Liver (tissue), 9 donors: ENCODE results near the gene ONECUT1. TPM values are rescaled to one million over a fixed set of nuclear protein-coding genes. Genes with fewer than 3 reads are reported as not detected.
"Not testable (repeated sequence)": the region's sequence is repeated elsewhere in the genome, so short reads cannot be mapped to it uniquely, and the experiment has no call there.

ENCODE experiments used
- DNase-seq: peaks from one replicate; pipeline ENCODE4 v3.0.0-alpha.2; 2017; ENCODE audit warnings: low spot score
- H3K27ac ChIP-seq, 2 donors: one replicate each; pipeline ENCODE4 v1.7.0; 2013; ENCODE audit warnings: inconsistent platforms in 2 of 2, low read length in 2 of 2, control low read depth in 1 of 2, low read depth in 1 of 2, mild to moderate bottlenecking in 1 of 2
- H3K27me3 ChIP-seq, 4 donors: one replicate each; pipeline versions ENCODE4 v1.6.1 to v1.7.0; 2013; ENCODE audit warnings: low read length in 3 of 4, inconsistent platforms in 1 of 4, mild to moderate bottlenecking in 1 of 4, moderate library complexity in 1 of 4; ENCODE audit not compliant: control insufficient read depth in 4 of 4, insufficient read depth in 4 of 4
- H3K36me3 ChIP-seq, 4 donors: one replicate each; pipeline versions ENCODE4 v1.6.1 to v1.7.0; 2013; ENCODE audit warnings: low read length in 3 of 4, mild to moderate bottlenecking in 3 of 4, low read depth in 1 of 4, moderate library complexity in 1 of 4; ENCODE audit not compliant: control insufficient read depth in 4 of 4, insufficient read depth in 3 of 4
- H3K4me1 ChIP-seq, 4 donors: one replicate each; pipeline versions ENCODE4 v1.6.1 to v1.7.0; 2013; ENCODE audit warnings: low read length in 3 of 4, mild to moderate bottlenecking in 3 of 4, moderate library complexity in 1 of 4; ENCODE audit not compliant: control insufficient read depth in 4 of 4, insufficient read depth in 4 of 4
- H3K4me3 ChIP-seq, 3 donors: one replicate each; pipeline versions ENCODE4 v1.6.1 to v1.7.0; 2013; ENCODE audit warnings: low read length in 3 of 3, control low read depth in 1 of 3, low read depth in 1 of 3, mild to moderate bottlenecking in 1 of 3
- H3K9ac ChIP-seq, 2 donors: one replicate each; pipeline ENCODE4 v1.7.0; 2013; ENCODE audit warnings: low read length in 2 of 2, mild to moderate bottlenecking in 2 of 2, moderate library complexity in 2 of 2, control low read depth in 1 of 2, low read depth in 1 of 2
- H3K9me3 ChIP-seq, 4 donors: one replicate each; pipeline versions ENCODE4 v1.6.1 to v1.7.0; 2013; ENCODE audit warnings: low read length in 3 of 4; ENCODE audit not compliant: control insufficient read depth in 4 of 4
- EGR1 ChIP-seq, 2 donors: IDR thresholded peaks; 2 replicates each; pipeline ENCODE4 v1.6.1; 2016 to 2018; ENCODE audit warnings: antibody characterized with exemption in 2 of 2, low read depth in 2 of 2
- FOXA1 ChIP-seq: IDR thresholded peaks from 2 replicates; pipeline ENCODE4 v1.6.1; 2016; ENCODE audit warnings: antibody characterized with exemption
- FOXA2 ChIP-seq: IDR thresholded peaks from 2 replicates; pipeline ENCODE4 v1.6.1; 2016; ENCODE audit warnings: antibody characterized with exemption
- GABPA ChIP-seq, 2 donors: IDR thresholded peaks in 1 of 2; conservative IDR thresholded peaks in 1 of 2; 2 replicates each; pipeline ENCODE4 v1.6.1; 2016; ENCODE audit warnings: antibody characterized with exemption in 2 of 2, mild to moderate bottlenecking in 1 of 2, moderate library complexity in 1 of 2
- HNF4A ChIP-seq, 2 donors: conservative IDR thresholded peaks; 2 replicates each; pipeline ENCODE4 v1.6.1; 2016; ENCODE audit warnings: antibody characterized with exemption in 2 of 2, mild to moderate bottlenecking in 2 of 2
- HNF4G ChIP-seq: IDR thresholded peaks from 2 replicates; pipeline ENCODE4 v1.6.1; 2016; ENCODE audit warnings: antibody characterized with exemption
- JUND ChIP-seq, 2 donors: IDR thresholded peaks; 2 replicates each; pipeline ENCODE4 v1.6.1; 2016; ENCODE audit warnings: antibody characterized with exemption in 2 of 2
- NR2F2 ChIP-seq: IDR thresholded peaks from 2 replicates; pipeline ENCODE4 v1.6.1; 2016; ENCODE audit warnings: antibody characterized with exemption
- RAD21 ChIP-seq, 2 donors: IDR thresholded peaks; 2 replicates each; pipeline ENCODE4 v1.6.1; 2016; ENCODE audit warnings: antibody characterized with exemption in 2 of 2, mild to moderate bottlenecking in 2 of 2
- RXRA ChIP-seq, 2 donors: IDR thresholded peaks; 2 replicates each; pipeline ENCODE4 v1.6.1; 2017 to 2018; ENCODE audit warnings: antibody characterized with exemption in 2 of 2, mild to moderate bottlenecking in 1 of 2
- SP1 ChIP-seq: IDR thresholded peaks from 2 replicates; pipeline ENCODE4 v1.6.1; 2018; ENCODE audit warnings: antibody characterized with exemption, mild to moderate bottlenecking
- TAF1 ChIP-seq: conservative IDR thresholded peaks from 2 replicates; pipeline ENCODE4 v1.6.1; 2016; ENCODE audit warnings: antibody characterized with exemption, mild to moderate bottlenecking
- YY1 ChIP-seq: IDR thresholded peaks from 2 replicates; pipeline ENCODE4 v1.6.1; 2016; ENCODE audit warnings: antibody characterized with exemption, mild to moderate bottlenecking
- WGBS: extraction: QIAGEN DNeasy Blood & Tissue Kit; methylation state at CpG from one replicate; pipeline ENCODE4 v1.1.7; 2013; 5-methylcytosine and 5-hydroxymethylcytosine counted together
- polyA plus RNA-seq, 2 donors: library from polyadenylated mRNA; stranded (reverse) in 1 of 2; unstranded in 1 of 2; fragments of 200-250 nt in 1 of 2; fragments of >200 nt in 1 of 2; fragmentation: Nextera tagmentation in 1 of 2; extraction: Ambion mirVana in 1 of 2; gene quantifications; one replicate each; pipeline versions ENCODE4 v1.2.1 to v1.2.3, GENCODE V29; 2013 to 2015
- total RNA-seq, 2 donors: library from RNA; depleted of rRNA; stranded (reverse); fragments of >200 nt; gene quantifications; one replicate each; pipeline ENCODE4 v1.2.3, GENCODE V29; 2014
- TF ChIP-seq, protein P1 (sequence below): IDR thresholded peaks from 2 replicates; pipeline ENCODE4 v1.6.1; 2016; ENCODE audit warnings: antibody characterized with exemption
- TF ChIP-seq, protein P2 (sequence below): IDR thresholded peaks from 2 replicates; pipeline ENCODE4 v1.6.1; 2016; ENCODE audit warnings: antibody characterized with exemption
- TF ChIP-seq, protein P3 (sequence below): IDR thresholded peaks from 2 replicates; pipeline ENCODE4 v1.6.1; 2016; ENCODE audit warnings: antibody characterized with exemption, mild to moderate bottlenecking
- TF ChIP-seq, protein P4 (sequence below): IDR thresholded peaks from 2 replicates; pipeline ENCODE4 v1.6.1; 2016; ENCODE audit warnings: antibody characterized with exemption
- TF ChIP-seq, protein P5 (sequence below): fragments of 150-350 bp; IDR thresholded peaks from 2 replicates; pipeline ENCODE4 v1.5.1; 2017; ENCODE audit warnings: improper control_type of control experiment, low read depth, low read length; ENCODE audit not compliant: missing input control
- donor health status: healthy.
- donor health status: healthy.
- donor health status: healthy.
- donor health status: healthy.
- donor health status: healthy.

Gene ONECUT1
- total and polyA plus RNA-seq, 4 donors: 7.7 to 51.0 (median 14.8) TPM

DNA sequence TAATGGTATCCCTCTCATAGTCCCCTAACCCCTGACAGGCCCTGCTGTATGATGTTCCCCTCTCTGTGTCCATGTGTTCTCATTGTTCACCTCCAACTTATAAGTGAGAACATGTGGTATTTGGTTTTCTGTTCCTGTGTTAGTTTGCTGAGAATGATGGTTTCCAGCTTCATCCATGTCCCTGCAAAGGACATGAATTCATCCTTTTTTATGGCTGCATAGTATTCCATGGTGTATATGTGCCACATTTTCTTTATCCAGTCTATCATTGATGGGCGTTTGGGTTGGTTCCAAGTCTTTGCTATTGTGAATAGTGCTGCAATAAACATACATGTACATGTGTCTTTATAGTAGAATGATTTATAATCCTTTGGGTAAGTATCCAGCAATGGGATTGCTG lies 25.8 kb upstream of the ONECUT1 start:
- 67% methylated on average over 1 of the region's 1 CpG for WGBS
- not testable (repeated sequence) for H3K9ac ChIP-seq, H3K4me3 ChIP-seq, DNase-seq, H3K27me3 ChIP-seq, H3K9me3 ChIP-seq, H3K4me1 ChIP-seq, H3K27ac ChIP-seq, H3K36me3 ChIP-seq

DNA sequence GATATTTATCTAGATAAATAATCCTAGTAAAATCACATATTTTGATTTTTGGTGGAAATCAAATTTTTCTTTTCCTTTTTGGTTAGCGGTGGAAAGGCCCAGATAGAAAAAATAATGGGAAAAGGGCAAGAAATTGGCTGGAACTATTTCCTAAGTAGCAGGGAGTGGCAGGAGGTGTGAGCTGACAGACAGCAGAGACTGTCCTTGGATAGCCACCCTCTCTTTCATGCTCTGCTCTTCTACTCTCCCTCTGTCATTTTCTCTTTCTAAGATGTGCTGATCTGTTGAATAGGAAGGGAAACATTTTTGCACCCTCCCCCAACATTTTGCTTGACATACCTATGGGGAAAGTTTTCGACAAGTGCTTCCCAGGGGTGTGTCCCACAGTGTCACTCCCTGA lies 18.9 kb upstream of the ONECUT1 start:
- WGBS: 85% methylated on average over 2 of the region's 2 CpGs
- no peaks in the 10 kb centered on the region for H3K27me3 ChIP-seq
- H3K27ac ChIP-seq: no peak overlapping the region
- no peak for TF ChIP-seq NR2F2
- TF ChIP-seq YY1: no peak
- no peak for TF ChIP-seq JUND (IDR thresholded peaks at IDR 0.05)
- TF ChIP-seq FOXA1: no peak
- TF ChIP-seq RXRA (IDR thresholded peaks at IDR 0.05): no peak
- no peak for TF ChIP-seq HNF4G
- TF ChIP-seq, protein P1, sequence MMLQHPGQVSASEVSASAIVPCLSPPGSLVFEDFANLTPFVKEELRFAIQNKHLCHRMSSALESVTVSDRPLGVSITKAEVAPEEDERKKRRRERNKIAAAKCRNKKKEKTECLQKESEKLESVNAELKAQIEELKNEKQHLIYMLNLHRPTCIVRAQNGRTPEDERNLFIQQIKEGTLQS: no peak
- TF ChIP-seq HNF4A (conservative IDR thresholded peaks at IDR 0.05): no peak
- TF ChIP-seq GABPA (IDR thresholded peaks at IDR 0.05 in 1 of 2, conservative IDR thresholded peaks at IDR 0.05 in 1 of 2): no peak
- no peak for TF ChIP-seq FOXA2
- TF ChIP-seq, protein P2, sequence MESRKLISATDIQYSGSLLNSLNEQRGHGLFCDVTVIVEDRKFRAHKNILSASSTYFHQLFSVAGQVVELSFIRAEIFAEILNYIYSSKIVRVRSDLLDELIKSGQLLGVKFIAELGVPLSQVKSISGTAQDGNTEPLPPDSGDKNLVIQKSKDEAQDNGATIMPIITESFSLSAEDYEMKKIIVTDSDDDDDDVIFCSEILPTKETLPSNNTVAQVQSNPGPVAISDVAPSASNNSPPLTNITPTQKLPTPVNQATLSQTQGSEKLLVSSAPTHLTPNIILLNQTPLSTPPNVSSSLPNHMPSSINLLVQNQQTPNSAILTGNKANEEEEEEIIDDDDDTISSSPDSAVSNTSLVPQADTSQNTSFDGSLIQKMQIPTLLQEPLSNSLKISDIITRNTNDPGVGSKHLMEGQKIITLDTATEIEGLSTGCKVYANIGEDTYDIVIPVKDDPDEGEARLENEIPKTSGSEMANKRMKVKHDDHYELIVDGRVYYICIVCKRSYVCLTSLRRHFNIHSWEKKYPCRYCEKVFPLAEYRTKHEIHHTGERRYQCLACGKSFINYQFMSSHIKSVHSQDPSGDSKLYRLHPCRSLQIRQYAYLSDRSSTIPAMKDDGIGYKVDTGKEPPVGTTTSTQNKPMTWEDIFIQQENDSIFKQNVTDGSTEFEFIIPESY: no peak
- TF ChIP-seq, protein P3, sequence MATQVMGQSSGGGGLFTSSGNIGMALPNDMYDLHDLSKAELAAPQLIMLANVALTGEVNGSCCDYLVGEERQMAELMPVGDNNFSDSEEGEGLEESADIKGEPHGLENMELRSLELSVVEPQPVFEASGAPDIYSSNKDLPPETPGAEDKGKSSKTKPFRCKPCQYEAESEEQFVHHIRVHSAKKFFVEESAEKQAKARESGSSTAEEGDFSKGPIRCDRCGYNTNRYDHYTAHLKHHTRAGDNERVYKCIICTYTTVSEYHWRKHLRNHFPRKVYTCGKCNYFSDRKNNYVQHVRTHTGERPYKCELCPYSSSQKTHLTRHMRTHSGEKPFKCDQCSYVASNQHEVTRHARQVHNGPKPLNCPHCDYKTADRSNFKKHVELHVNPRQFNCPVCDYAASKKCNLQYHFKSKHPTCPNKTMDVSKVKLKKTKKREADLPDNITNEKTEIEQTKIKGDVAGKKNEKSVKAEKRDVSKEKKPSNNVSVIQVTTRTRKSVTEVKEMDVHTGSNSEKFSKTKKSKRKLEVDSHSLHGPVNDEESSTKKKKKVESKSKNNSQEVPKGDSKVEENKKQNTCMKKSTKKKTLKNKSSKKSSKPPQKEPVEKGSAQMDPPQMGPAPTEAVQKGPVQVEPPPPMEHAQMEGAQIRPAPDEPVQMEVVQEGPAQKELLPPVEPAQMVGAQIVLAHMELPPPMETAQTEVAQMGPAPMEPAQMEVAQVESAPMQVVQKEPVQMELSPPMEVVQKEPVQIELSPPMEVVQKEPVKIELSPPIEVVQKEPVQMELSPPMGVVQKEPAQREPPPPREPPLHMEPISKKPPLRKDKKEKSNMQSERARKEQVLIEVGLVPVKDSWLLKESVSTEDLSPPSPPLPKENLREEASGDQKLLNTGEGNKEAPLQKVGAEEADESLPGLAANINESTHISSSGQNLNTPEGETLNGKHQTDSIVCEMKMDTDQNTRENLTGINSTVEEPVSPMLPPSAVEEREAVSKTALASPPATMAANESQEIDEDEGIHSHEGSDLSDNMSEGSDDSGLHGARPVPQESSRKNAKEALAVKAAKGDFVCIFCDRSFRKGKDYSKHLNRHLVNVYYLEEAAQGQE: no peak
- TF ChIP-seq, protein P4, sequence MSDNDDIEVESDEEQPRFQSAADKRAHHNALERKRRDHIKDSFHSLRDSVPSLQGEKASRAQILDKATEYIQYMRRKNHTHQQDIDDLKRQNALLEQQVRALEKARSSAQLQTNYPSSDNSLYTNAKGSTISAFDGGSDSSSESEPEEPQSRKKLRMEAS: no peak
- TF ChIP-seq RAD21 (IDR thresholded peaks at IDR 0.05): no peak
- no peak for TF ChIP-seq SP1
- TF ChIP-seq, protein P5, sequence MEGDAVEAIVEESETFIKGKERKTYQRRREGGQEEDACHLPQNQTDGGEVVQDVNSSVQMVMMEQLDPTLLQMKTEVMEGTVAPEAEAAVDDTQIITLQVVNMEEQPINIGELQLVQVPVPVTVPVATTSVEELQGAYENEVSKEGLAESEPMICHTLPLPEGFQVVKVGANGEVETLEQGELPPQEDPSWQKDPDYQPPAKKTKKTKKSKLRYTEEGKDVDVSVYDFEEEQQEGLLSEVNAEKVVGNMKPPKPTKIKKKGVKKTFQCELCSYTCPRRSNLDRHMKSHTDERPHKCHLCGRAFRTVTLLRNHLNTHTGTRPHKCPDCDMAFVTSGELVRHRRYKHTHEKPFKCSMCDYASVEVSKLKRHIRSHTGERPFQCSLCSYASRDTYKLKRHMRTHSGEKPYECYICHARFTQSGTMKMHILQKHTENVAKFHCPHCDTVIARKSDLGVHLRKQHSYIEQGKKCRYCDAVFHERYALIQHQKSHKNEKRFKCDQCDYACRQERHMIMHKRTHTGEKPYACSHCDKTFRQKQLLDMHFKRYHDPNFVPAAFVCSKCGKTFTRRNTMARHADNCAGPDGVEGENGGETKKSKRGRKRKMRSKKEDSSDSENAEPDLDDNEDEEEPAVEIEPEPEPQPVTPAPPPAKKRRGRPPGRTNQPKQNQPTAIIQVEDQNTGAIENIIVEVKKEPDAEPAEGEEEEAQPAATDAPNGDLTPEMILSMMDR: no peak
- TF ChIP-seq TAF1: no peak
- no peak for TF ChIP-seq EGR1 (IDR thresholded peaks at IDR 0.05; ENCODE audit: low read depth in 2 of 2)
- H3K9ac ChIP-seq: no peak overlapping the region
- H3K9me3 ChIP-seq: no peaks in the 10 kb centered on the region
- H3K4me1 ChIP-seq: peaks cover 4 to 27% (median 24%) of the 10 kb centered on the region in 4 donors
- no peak for DNase-seq
- no peak overlapping the region for H3K4me3 ChIP-seq
- no peaks in the 10 kb centered on the region for H3K36me3 ChIP-seq
